Measurements from ENCODE around the gene SFXN2.
"Not testable (repeated sequence)": the region's sequence is repeated elsewhere in the genome, so short reads cannot be mapped to it uniquely, and the experiment has no call there.

Gene SFXN2

DNA sequence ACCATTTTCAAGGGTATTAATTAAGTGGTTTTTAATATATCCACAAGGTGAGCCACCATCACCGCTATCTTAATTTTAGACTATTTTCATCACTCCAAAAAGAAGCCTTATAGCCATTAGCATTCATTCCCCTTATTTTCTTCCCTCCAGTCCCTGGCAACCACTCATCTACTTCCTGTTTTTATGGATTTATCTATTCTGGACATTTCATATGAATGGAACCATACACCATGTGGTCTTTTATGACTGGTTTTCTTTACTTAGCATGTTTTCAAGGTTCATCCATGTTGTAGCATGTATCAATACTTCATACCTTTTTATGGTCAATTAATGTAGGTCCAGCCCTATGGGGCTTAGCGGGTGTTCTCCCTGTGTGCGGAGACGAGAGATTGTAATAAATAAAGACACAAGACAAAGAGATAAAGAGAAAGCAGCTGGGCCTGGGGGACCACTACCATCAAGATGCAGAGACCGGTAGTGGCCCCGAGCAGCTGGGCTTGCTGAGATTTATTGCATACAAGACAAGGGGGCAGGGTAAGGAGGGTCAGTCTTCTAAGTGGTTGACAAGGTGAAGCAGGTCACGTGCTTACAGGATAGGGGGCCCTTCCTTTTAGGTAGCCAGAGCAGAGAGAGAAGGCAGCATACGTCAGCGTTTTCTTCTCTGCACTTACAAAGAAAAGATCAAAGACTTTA is 44.0 kb downstream of the SFXN2 start:
- no peak for DNase-seq

DNA sequence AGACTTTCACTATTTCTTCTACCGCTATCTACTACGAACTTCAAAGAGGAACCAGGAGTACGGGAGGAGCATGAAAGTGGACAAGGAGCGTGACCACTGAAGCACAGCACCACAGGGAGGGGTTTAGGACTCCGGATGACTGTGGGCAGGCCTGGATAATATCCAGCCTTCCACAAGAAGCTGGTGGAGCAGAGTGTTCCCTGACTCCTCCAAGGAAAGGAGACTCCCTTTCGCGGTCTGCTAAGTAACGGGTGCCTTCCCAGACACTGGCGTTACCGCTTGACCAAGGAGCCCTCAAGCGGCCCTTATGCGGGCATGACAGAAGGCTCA is 44.5 kb downstream of the SFXN2 start:
- not testable (repeated sequence) for DNase-seq

DNA sequence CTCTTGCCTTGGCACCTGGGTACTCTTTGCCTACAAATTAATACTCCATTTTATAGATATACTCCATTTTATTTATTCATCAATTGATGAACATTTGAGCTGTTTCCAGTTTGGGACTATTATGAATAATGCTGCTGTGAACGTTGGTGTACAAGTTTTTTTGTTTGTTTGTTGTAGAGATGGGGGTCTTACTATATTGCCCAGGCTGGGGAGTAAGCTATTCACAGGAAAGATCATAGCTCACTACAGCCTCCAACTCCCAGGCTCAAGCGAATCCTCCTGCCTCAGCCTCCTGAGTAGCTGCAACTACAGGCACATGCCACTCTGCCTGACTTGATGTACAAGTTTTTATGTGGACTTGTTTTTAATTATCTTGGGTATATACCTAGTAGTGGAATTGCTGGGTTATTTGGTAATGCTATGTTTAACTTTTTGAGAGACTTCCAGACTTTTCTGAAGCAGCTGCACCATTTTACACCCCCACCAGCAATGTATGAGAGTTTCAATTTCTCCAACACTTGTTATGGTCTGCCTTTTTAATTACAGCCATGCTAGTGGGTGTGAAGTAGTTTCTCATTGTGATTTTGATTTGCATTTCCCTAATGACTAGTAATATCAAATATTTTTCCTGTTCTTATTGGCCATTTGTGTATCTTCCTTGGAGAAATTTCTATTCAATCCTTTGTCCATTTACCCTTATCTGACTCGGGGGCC is 45.2 kb downstream of the SFXN2 start:
- no peak for DNase-seq

DNA sequence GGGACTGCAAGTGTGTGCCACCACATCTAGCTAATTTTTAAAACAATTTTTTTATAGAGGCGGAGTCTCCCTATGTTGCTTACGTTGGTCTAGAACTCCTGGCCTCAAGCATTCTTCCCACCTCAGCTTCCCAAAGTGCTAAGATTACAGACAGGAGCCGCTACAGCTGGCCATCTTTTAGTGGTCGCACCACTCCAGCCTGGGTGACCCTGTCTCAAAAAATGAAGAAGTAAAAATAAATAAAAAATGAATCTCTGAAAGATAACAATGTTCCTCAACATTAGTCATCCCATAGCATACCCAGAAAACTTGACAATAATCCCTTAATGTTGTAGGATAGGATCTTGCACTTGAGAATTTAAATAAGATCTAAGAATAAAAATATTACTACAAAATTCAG is 47.5 kb downstream of the SFXN2 start:
- DNase-seq: no peak

DNA sequence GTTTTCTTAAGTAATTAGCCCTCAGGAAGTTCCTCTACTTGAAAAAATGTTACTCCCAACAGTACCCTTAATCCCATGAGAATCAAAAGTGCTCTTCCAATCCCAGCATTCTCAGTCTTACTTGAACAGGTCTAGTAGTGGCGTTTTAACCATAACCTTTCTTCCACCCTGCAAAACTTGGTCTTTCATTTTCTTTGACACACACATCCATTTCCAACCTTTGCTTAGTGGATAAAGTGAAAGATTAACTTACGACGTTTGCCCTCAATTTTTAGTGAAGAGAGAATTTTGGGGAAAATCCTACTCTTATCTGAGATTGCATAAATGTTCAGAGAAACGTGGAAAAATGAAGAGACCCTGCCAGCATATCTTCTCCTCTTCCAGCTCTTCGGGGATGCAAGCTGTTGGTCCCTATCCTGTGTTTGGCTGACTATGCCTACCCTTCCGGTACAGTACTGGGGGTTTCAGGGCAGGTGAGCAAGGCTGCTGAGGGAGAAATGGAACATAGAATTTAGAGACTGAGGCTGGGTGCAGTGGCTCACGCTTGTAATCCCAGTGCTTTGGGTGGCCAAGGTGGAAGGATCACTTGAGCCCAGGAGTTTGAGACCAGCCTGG is 48.1 kb downstream of the SFXN2 start:
- DNase-seq: no peak

DNA sequence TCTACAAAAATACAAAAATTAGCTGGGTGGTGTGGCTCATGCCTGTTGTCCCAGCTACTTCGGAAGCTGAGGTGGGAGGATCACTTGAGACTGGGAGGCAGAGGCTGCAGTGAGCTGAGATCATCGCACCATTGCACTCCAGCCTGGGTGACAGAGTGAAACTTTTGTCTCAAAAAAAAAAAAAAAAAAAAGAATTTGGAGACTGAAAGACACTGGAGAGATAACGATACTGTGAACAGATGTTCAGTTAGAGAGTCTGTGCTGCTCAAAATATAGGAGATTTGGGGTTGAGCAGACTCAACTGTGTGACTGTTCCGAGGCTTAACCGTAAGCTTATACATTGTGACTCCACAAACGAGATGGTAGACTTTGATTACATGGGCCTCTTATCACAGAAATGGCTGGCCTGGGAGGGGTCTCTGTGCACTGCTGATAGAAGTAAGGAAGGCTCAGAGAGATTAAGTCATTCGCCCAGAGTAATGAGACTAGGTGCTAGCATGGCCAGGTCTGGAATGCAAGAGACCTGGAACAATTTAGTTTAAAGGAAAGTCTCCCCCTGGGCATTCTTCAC is 48.7 kb downstream of the SFXN2 start:
- no peak for DNase-seq

DNA sequence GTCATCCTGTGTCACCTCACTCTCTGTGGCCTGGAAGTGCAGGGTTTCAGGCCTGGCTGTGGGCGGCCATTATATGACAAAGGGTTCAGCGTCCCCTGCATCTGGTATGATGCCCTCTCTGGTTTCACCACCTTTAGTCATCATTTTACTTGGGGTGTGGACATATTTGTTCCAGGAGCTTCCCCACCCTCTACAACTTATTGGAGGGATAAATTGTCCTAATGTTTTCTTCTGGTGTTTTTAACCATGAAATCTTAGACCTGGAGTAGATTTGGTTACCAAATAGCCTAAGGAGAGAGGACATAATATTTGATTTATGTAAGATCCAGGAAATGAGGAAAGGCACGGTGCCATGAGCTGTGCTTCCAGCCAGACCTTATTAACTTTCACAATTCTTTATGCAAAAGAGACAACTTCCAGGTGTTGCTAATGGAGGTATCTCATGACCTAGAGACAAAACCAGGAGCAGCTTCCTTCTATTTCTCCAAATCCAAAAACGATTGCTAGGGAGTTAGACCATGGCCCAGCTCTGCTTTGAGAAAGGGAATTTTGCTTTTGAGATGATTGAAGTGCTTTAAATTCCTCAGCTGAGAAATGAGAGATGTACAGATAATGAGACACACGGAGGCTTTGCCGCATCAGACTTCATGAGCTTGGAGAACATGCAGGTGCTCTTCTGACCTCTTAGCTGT is 50.2 kb downstream of the SFXN2 start:
- no peak for DNase-seq

DNA sequence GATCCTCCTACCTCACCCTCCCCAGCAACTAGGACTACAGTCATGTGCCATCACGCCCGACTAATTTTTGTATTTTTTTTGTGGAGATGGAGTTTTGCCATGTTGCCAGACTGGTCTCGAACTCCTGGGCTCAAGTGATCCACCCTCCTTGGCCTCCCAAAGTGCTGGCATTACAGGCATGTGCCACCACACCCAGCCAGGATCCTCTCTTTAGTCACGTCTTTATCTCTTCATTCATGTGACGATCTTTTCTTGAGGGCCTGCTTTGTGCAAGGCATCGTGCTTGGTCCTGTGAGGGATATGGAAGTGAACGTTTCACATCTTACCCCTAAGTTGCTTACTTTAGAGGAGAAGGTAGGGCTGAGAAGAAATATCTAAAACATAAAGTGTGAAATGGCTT is 50.9 kb downstream of the SFXN2 start:
- DNase-seq: no peak

DNA sequence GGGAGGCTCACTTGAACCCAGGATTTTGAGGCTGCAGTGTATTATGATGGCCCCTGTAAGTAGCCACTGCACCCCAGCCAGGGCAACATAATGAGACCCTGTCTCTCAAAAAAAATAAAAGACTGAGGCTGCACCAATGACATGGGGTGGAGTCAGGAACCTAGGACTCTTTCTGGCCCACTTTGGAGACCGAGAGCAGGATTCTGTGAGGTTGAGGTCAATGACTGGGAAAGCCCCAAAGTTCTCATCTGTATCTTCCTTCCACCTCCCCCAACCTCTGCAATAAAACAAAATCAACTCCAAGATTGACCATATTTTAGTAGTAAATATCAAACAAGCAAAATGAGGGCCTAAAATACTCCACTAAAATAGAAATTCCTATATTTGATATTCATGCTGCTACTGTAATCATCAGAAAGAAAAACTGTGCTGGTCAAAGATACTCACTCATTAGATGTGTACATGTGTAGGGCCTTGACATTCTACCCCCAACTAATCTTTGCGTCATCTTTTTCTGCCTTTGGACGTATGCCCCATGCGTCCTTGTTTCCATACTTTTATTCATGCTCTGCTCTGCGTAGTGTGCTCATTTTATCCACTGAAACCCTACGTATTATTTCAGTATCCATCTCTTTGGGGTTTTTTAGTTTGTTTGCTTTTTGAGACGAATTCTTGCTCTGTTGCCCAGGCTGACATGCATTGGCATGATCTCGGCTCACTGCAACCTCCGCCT is 53.2 kb downstream of the SFXN2 start:
- no peak for DNase-seq

DNA sequence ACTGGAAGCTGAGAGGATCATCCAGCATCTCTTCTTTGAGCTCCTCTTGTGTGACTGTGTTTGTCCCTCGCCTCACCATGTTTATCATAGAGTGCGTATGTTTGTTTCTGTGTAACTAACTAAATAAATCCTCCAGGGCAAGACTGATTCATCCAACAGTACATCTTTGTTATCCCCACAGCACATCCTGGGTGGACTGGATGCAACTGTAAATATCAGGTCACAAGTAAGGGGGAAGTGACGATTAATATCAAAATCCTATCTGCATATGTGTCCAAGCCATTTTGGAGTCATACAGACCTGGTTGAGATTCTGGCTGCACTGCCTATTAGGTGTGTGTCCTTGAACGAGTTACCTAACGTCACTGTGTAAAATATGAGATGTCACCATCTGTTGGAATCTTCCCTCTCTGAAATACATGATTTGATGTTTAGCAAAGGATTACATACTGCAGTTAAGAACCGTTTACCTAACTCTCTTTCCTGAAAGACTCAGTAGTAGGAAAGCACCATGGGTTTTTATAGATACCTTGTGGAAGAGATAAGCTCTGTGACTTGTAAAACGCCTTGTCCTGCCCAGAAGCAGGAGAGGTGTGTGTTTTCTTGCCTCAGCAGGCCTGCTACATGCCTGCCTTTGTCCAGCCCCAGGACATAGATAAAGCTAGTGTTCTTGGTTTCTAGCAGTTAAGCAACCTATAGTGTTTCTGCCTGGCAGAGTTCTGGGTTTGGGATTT is 55.1 kb downstream of the SFXN2 start:
- no peak for DNase-seq

DNA sequence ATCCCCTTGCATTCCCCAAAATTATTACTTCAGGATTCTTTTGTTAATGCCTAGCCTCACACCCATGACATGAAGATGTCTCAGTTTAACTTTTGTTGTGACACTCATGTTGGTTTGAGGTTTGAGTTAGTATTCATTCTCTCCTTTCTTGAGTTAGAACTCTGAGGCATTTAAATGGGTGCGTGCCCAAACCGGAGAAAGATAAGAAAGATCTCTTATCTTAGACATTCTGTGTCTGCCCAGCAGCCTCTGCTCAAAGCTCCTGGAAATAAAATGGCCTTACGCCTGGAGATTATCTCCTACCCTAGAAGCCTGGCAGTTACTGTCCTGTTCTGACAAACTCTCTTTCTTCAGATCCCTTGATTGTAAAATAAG is 55.7 kb downstream of the SFXN2 start:
- DNase-seq: no peak

DNA sequence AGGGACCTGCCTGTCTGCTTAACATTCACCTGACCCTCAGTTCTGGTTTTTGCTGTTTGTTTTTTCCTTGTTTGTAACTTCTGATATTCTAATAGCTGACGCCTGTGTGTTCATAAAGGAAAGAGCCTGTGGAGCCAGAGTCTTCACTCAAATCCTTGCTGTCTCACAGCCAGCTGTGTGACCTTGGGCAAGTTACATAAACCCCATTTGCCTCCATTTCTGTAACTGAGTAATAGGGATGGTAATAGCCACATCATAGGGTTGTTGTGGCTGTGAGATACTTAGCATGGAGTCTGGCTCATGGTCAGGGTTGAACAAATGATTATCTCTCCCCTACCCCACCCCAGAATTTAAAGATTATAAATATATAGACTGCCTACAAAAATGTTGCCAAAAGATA is 56.4 kb downstream of the SFXN2 start:
- no peak for DNase-seq

DNA sequence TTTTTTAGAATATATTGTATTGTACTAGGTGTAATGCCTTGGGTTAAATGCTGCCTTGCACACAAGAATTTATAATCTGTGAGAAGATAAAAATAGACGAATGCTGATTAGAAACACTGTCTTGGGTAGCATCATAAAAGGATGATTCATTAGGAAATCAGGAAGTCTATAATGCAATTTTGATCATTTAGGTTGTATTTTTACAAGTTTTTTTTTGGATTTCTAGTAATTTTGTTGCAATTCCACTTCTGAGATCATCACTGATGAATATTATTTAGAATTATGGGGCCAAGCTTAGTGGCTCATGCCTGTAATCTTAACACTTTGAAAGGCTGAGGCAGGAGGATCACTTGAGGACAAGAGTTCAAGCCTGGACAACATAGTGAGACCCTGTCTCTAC is 58.9 kb downstream of the SFXN2 start:
- DNase-seq: no peak

DNA sequence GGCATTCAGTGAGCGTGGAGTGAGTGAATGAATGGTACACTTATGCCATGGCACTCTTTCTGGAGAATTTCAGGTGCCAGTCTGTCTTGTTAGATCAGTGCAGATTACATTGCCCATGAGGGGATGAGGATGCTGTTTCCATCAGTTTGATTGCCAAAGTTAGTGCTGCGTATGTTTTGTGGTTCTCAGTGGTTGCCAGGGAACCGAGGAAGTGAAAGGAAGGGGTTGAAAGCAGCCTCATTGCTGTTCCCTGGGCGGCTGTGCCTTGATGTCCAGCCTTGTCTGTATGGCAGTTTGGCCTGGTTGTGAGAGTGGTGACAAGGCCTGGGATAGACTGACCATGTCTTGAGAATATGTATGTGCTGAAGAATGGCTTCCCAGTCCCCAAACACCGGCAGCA is 59.5 kb downstream of the SFXN2 start:
- DNase-seq: no peak

DNA sequence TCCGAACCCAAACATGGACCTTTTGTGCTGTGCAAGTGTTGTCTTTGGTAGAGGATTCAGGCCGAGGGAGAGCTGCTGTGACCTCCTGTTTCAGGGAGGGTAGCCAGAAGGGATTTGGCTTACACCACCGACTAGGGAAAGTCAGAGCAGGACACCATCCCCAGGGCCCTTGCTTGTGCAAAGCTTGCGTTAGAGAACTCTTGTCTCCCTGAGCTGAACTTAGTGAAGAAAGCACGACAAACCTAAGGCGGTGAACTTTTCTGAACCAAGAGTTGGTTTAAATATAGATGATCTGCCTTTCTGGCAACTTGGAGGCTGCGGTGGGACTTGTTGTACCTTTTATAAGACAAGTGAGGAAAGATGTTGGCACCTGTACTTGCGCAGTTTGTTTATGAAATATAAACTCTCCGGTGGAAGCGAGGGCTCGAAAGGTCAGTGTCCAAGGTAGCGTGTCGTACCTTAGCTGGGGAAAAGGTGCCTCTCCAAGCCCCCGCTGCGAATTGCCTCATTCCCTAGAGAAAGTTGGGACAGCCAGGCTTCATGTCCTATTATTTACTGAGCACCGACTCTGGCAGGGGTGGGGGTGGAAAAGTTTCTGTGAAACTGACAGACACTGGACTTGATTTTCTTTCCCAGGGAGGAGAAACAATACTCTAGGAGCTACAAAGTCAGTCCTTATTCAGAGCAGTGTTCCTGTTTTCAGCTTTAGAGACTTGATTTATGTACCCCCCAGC is 60.9 kb downstream of the SFXN2 start:
- no peak for DNase-seq

DNA sequence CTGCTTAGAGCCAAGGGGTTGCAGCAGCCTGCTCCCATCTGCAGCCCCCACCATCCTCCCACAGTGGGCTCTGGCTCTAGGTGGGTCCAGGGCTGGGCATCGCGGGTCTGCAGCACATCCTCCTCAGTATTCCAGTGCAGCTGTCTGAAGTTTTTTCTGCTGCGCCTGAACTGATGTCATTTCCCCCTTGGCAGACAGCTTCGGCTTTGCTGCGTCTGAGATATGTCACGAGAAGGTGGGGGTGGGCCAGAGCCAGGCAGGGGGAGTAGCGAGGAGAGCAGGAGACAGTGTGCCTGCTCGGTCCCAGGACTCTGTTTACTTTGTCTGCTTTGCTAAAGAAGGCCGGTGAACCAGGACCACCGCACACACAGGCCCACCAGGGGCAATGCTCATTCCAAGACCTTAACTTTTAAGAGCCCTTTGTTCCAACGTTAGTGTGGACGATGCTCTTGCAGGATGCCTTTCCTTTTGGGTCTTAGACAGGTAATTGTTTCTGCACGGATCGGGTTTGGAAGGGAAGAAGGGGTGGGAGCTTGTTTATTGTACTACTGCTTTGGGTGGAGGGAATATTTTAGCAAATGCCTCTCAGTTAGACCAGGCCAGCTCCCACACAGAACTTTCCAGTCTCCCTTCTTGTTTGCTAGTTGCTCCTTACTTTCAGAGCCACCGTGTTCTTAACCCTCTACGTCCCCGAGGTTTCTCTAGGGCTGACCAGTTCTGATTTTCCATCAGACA is 61.7 kb downstream of the SFXN2 start:
- DNase-seq: no peak

DNA sequence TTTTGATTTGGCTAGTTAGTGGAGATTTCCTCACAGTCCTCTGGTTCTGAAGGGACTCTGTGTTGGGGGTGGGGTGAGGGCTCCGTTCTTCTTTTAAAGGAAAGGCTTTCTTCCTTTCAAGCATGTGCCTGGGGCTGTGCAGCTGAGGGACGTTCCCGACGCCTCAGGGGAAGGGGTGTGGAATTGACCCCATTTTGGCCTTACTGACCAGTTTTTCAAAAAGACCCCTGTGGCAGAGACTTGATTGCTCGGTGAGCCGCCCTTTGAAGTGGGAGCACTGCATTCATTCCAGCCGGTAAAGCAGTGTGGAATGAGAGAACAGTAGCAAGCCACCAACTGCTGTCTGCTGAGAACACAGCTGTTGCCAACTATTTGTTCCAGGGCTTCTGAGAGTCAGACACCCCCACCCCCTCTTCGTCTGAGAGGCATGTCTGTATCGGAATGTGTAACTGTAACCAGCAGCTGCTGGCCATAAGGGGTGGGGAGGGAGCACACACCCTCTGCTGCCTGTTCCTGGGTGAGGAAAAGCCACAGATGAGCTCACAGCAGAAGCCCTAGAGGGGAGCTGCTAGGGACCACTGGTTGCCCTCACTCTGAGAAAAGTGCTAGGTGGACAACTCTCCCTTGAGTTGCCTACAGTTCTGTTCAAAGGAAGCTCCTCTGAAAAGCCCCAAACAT is 62.5 kb downstream of the SFXN2 start:
- no peak for DNase-seq

DNA sequence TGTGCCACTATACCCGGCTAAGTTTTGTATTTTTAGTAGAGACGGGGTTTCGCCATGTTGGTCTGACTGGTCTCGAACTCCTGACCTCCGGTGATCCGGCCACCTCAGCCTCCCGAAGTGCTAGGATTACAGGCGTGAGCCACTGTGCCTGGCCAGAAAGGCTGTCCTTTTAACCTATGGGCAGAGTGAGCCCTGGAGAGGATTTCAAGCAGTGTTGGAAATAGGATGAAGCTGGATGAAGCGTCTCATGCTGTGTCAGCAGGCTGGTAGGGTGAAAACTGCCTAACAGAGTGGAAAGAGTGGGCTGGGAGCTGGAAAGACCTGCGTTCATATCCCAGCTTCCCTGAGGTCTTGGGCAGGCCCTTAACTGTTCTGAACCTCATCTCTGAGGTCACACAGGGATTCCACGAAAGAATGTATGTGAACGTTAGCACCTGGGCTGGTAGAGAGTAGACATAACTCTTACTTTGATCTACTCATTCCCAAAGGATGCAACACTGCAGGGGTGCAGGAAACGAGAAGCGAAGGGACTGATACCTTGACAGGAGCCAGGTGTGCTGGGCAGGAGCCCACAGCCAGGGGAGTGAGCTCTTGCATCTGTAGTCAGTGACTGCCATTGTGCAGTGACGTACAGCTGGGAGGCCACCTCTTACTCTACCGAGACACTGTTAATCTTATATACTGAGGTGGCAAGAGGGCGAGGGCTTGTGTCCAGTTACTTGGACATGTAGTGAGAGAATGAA is 63.4 kb downstream of the SFXN2 start:
- no peak for DNase-seq

DNA sequence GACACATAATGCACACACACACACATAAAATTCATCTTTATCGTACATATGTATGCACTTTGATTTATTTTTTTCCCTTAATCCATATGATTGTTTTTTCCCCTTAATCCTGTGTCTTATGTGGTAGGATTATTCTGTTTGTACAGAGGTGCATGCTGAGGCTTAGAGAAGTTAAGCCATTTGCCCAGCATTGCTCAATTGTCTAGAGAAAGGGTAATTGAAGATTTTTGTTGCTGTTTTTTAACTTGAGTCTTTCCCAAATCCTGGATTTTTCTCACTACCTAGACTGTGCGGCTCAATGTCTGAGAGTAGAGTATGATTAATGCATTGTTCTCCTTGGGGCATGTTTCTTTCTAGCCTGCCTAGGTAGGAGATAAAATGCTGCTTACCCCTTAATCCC is 64.3 kb downstream of the SFXN2 start:
- no peak for DNase-seq

Data from activated naive CD4-positive, alpha-beta T cell treated with Interleukin-2 at 50 U/mL for 16 hours (primary cell).